Right renal pelvis (tissue), 4 donors: ENCODE data around the gene CDK3. TPM values are rescaled to one million over a fixed set of nuclear protein-coding genes. Genes with fewer than 3 reads are reported as not detected.

Source experiments
- DNase-seq, 4 donors: peaks; one replicate each; pipeline ENCODE4 v3.0.0-alpha.2; 2013; ENCODE audit warnings: low read depth in 4 of 4, low spot score in 3 of 4, missing footprints in 1 of 4
- polyA plus RNA-seq, 4 donors: library from polyadenylated mRNA; unstranded; fragments of 120-200 nt; gene quantifications; one replicate each; pipeline ENCODE4 v1.2.1, GENCODE V29; 2013; ENCODE audit not compliant: insufficient read length in 4 of 4

The CDK3 gene
- polyA plus RNA-seq, 4 donors = 14.1 to 19.4 (median 16.6) TPM

DNA sequence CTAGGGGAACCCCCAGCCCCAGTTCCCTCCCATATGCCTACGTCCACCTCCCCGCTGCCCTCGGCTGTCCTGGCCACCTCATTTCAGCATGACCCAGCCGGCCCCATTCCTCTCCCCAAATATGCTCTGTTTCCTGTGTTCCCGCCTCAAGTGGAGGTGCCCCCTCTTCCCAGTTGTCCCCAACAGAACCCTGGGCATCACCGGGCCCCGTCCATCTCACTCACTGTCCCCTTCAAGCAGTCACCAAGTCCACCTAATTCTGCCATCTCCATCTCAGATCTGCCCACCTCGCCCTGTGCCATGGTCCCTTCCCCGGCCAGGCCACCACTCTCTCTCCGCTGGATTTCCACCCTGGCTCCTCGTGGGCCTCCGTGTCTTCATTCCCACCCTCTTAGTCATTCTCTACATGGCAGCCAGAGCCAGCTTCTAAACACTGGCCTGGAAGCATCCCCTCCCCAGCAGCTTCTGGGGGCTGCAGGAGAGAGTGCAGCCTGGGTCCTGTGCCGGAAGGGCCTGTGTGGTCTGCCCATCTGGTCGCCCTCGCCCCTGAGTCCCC lies 12.8 kb downstream of the CDK3 start:
- DNase-seq = no peak

DNA sequence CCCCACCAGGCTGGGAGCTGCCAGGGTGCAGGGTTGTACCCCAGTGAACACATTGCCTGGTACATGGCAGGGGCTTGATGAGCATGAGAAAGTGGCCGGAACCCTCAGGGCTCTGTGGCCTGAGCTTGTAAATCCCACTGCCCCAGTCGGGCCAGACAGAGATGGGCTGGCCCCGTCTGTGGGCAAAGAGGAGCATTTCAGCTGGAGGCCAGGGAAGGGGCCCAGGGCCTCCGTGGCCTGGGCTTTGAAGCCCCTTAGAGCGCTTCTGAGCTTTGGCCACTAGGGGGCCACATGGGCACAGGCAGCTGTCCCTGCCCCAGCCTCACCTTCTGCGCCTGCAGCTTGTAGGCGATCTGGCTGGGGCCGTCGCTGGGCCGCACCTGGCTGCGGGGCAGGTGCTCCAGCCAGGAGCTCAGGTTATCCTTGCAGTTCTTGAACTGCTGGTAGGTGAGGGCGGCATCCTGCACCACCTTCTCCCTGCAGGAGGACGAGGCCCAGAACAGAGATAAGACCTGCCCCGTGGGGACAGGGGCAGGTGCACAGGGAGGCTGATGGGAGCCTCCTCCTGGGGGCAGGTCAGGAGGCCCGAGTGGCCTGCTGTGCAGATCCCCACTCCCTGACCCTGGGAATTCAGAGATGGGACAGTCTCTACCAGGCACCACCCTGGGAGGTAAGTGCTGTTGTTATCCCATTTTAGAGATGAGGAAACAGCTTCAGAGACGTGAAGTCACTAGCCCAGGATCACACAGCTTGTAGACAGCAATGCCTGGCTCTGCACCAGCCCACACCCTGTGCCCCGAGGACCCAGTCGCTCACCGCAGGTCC lies 13.7 kb downstream of the CDK3 start:
- no peak for DNase-seq

DNA sequence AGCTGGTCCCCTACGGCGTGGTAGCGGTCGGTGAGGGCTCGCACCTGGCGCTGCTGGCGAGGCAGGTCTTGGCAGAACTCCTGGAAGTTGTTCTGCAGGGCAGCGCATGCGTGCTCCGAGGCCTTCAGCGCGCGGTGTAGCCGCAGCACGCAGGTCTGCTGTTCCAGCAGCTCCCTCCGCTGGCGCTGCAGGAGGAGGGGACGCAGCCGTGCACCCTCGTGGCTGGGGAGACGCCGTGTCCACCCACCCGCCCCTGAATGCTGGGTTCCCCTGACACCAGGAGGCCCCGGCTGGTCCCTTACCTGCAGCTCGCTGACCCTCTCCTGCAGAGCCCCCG lies 14.2 kb downstream of the CDK3 start:
- DNase-seq = no peak

DNA sequence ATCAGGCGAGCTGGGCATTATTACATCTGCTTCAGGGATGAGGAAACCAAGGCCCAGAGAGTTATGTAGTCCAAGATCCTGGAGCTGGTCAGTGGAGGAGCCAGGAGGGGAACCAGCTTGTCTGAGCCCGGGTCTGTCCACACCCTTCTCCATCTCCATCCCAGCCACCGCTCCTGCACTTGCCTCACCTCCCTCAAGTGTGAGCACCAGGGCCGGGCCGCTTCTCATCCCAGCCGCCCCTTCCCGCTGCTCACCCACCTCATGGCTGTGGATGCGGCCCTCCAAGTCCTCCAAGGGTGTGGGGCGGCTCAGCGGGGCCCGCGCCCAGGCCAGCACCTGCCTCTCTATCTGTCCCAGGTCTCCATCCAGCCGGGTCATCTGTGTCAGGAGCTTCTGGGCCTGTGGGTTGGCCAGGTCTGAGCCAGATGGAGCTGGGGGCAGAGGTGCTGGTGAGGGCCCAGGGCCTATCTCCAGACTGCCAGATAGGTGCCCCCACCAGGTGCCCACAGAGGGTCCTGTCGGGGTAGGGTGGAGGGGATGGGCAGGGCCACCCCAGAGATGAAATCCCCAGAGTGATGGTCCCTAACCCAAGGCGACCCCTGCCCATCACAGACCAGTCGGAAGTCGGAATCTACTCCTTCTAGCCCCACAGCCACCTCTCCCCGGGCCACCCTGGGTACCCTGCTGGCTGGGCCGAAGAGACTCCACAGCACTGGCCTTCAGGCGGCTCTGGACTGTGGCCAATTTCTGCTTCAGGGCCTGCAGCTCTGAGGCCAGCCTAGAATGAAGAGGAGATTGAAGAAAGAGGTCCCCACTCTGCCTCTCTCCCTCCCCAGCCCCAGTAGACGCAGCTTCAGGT lies 17.1 kb downstream of the CDK3 start:
- no peak for DNase-seq

DNA sequence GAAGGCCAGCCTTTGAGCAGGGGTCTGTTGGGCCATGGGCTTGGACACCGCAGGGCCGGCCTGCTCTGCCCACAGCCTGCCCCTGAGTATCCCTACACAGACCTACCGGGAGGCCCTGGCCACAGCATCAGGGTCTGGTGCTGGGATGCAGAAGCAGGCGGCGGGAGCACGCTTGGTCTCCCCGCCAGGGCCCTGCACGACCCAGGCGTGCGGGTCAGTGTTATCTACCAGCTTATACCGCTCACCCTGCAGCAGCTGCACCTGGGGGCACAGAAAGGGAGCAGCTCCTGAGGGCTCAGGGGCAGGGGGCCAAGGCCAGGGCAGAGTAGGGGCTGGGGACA lies 17.7 kb downstream of the CDK3 start:
- no peak for DNase-seq

DNA sequence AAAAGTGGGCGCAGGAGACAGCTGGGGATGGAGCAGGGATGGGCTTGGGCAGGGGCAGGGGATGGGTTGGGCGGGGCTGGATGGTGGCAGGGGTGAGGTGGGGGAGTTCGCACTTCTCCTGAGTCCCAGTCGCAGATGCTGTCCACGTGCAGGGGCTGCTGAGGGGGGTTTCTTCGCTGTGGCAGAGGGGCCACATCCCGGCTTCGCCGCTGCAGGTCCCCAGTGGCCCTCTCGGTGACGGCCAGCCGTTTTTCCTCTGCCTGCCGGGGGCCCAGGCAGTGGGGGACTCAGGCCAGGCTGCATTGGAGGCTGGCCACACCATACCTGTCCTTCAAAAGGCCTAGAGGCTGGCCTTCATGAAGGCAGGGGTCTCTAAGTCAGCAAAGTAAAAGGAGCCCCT lies 18.1 kb downstream of the CDK3 start:
- no peak for DNase-seq

DNA sequence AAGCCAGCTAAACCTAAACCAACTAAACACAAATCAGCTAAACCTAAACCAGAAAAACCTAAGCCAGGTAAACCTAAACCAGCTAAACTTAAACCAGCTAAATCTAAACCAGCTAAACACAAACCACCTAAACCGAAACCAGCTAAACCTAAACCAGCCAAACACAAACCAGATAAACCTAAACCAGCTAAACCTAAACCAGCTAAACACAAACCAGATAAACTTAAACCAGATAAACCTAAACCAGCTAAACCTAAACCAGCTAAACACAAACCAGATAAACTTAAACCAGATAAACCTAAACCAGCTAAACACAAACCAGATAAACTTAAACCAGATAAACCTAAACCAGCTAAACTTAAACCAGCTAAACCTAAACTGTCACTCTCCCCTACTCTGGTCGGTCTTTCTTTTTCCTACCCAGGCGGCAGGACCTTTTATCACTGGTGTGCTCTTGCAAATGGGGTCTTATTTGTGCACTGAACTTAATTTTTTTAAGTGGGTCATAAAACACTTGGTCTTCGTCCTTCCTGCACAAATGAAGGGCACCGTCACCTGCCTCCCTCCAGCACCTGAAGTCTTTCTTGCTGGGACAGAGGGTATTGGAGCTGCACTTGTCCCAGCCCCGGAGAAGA lies 19.3 kb downstream of the CDK3 start:
- no peak for DNase-seq

DNA sequence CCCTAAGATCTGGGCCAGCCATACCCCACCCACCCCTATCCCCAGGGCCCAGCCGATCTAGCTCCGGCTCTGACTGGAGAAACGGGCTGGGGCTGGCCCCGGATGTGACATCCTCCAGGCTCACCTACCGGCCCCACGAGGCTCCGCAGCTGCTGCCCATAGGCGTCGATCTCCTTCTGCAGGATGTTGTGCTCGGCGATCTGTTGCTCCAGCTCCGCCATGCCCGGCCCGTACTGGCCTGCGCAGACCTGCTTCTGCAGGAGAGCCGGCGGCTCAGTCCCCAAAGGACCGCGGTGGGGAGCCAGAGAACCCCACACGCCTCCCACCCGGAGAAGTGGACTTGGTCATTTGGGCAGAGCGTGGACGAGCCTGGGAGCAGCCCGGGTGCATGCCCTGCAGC lies 21.6 kb downstream of the CDK3 start:
- DNase-seq = no peak

DNA sequence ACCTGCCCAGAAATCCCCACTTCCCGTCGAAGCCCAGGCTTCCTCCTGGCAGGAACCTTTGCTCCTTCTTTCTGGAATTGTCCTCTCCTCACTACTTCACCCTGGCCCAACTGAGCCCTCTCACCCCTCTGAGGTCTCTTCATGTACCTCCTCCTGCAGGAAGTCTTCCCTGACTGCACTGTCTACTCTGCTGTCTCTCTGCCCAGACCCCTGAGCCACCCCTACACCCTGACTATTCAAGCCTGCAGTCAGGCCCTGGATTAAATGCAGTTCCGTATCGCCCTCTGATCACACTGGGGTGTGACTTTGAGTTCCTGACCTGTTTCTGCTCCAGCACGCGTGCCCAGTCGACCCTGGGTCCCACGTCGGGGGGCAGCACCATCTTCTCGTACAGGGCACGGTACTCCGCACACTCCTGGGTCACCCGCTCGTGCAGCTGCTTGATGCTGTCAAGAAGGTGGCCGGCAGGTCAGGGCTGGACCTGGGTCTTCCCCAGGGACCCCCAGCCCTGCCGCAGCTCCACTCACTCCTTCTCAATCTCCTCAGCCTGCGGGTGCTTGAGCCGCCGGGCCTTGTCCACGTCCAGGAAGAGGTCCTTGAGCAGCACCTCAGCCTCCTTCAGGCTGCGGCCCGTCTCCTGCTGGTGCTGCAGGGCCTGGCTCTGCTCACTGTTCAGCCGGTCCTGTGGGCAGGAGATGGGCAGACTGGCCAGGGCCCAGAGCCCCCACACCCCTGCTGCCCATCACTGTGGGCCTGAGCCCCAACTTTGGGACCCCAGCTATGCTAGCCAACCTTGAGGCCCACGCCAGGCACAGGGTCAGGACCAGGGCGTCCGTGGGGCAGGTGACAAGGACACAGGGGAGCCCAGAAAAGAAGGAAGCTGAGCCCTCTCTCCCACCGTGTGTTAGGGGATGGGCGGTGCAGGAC lies 22.6 kb downstream of the CDK3 start:
- no peak for DNase-seq

DNA sequence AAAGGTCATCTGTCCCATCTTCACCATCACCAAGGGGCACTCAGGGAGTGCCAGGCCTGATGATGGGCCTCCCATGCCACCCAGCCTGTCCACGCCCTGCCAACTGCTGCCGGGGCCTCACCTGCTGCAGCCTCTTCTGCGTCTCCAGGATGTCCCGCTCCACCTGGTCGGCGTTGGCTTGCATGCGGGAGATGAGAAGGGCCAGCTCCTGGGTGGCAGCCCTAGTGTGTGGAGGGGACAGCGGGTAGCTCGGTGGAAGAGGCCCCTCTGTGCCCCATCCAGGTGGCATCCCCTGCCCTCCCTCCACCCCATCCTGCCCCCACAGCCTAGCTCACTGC lies 23.2 kb downstream of the CDK3 start:
- DNase-seq = no peak

DNA sequence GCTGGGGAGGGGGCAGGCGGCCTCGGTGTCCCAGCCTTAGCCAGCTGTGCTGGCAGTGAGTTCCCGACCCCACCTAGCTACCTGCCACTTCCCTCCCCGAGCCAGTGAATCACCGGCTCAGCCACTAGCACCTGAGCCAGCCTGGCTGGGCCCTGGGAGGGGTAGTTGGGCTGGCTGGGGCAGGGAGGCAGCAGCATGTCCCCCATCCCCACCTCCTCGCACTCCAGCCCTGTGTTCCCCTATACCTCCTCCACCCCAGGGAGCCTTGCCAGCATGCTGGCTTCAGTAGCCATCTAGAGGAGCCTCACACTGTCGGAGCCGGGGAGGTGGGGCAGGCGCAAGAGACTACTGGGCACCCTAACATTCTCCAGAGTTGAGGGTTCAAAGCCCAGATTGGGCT lies 23.7 kb downstream of the CDK3 start:
- DNase-seq = no peak

DNA sequence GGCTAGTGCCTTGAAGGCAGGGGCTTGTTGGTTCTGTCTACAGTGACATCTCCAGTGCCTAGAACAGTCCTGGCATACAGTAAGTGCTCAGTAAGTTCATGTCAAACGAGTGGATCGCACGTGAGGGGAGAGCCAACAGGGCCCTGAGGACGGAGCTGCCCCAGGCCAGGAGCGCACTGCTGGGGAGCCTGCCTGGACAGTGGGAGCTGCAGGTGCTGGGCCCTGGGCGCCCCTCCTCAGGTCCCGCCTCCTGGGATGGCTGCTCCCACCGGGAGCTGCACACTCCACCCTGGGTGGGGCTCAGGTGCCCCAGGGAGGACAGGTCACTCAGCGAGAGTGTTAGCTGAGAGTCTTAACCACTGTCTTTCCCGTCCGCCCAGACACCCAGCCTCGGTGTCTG lies 24.6 kb downstream of the CDK3 start:
- no peak for DNase-seq

DNA sequence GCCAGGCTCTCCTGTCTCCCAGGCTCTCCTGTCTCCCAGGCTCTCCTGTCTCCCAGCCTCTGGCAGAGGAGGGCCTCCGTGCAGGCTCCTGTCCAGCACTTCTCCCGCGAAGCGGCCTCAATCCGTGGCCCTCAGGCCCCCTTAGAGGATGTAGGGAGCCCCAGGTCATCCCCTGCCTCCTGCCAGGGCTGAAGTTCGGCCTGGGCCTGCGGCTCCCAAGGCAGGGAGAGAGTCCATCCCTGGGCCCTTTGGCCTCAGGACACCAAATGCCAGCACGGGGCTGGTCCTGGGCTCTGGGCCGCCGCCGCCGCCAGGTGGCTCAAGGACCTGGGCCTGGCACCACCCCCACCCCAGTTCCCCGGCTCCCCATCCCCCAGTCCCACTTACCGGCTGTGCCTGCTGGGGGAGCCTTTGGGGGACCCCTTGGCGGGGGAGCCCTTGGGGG lies 26.1 kb downstream of the CDK3 start:
- no peak for DNase-seq

DNA sequence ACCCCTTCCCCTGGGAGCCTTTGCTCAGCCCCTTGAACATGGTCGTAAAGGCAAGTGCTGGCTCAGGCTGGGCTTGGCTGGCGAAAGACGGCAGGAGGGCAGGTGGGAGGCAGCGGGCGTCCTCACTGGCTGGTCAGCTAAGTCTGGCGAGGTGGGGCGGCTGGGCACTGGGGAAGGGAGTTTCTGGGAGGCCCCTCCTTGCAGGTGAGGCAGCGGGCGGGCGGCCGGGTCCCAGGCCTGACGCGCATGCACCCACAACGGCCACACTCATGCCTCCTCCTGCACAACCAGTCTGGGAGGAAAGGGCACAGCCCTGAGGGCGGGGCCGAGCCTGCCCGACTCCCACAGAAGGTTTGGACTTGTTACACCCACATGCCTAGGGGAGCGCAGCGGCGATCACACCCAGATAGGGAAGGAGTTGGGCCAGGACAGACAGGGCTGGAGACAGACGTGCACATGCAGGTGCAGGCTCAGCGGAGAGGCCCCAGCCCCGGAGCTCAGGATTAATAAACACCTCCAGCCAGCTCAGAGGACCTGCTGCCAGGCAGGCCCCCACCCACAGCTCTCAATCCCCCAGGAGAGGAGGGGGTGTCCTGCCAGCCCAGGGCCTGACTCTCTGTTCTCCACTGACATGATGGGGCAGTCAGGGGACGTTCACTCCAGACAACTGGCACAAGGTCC lies 26.6 kb downstream of the CDK3 start, which contains the start of gene EVPL:
TSS of gene EVPL (minus strand) at position 148 of the 681 bp plus-strand sequence. CDS start at position 40, 108 bp downstream.
- DNase-seq = peak in 1 of 4 donors; percentile 49

DNA sequence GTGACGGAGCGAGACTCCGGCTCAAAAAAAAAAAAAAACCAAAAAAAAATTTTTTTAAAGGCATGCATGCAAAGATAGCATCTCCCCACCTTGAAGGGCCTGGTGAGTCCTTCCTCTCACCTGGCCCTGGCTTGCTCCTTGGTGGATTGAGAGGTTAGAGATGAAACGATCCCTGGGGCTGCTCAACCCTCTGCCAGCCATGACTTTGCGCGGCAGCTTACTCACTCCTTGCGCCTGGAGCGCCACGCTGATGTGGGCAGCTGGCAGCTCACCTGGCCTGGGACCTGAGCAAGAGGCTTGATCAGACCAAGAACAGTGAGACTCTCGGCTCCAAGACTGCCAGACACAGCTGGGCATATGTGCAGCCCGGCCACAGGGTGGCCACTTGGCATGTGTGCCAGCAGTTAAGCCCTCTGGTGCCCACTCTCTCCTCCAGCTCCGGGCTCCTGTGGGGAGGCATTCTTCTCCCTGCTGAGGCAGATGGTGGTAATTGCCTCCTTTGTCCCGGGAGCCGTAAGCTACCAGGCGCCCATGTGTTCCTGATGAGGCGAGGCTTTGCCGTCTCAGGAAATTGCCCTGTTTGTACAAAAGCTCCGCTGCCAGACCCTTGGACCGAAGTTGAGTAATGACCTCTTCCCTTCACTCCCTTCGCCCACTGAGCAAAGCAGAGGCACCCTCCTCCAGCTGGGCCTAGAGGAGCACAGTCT lies 31.6 kb downstream of the CDK3 start:
- no peak for DNase-seq

DNA sequence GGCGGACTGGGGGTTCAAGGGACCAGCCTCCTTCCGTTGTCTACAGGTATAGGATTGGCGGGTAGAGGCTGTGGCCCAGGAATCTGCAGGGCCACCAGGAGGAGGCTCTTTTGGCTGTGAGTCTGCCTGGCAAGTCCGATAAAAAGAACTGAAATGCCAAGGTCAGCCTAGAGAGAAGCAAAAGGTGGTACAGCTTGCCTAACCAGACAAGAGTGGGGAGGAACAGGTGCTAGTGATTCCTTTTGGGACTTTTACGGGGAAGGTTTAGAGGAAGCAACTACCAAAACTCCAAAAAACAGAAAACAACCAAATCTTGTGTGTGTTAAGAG lies 32.1 kb downstream of the CDK3 start:
- DNase-seq = no peak

DNA sequence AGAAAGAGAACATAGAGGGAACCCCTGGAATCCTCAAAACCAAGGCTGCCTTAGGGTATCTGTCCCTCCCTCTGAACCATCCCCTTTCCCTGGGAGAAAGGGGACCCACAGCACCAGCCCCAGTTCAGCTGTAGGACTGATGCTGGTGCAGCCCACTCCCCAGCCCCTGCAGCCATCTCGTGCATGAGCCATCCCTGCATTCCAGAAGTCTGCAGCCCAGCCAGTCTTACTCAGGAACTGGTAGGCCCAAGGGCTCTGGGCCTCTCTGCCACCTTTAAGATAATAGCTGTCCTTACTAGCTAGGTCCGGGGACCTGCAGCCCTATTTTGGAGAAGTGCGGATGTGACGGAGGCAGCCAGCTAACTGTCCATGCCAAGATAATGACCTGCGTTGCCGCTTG lies 32.5 kb downstream of the CDK3 start:
- DNase-seq = no peak

DNA sequence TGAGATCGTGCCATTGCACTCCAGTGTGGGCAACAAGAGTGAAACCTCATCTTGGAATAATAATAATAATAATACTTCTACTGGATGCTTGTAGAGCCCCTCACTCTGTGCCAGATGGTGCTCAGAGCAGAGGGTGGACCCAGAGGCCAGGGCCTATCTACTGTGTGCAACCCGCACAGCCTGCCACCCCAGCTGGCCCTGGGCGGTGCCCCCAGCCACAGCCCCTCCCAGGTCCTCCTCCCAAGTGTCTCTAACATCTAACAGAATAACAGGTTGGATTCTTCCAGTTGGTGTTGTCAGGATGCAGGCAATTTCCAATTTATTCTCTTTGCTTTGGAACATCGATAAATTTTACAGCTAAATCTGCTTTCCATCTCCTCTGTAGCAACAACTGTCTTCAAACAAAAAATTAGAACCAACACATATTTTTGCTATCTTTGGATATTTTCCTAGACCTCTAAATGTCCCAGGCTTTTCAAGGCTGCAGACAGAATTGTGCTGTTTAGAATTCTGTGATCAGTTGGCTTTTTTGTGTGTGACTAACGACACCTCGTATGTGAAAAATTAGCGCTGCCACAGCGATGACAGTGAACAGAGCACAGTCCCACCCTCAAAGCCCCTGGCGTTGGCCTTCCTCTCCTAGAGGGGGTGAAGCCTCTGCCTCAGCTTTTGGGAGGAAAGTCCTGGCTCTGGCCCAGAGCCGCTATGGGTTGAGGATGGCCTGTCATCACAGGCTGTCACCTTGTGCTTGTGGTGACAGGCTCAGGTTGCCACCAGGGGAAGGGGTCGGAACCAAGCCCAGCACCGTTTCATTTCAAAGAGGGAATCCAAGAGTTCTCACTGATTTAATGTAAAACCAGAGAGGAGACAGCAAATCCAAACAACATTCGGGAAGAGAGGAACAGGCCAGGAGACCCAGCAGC lies 34.0 kb downstream of the CDK3 start:
- DNase-seq = no peak
